PFSK-1 (cell line): ENCODE data around the gene C10orf143.

Experiments
- POLR2AphosphoS5 ChIP-seq: IDR thresholded peaks from 2 replicates; pipeline ENCODE4 v1.6.1; 2012; ENCODE audit warnings: low read depth, mild to moderate bottlenecking, control low read depth, low read length, moderate library complexity
- SIN3A ChIP-seq: IDR thresholded peaks from 2 replicates; pipeline ENCODE4 v1.6.1; 2012; ENCODE audit warnings: mild to moderate bottlenecking, low read length, moderate library complexity, borderline replicate concordance; ENCODE audit not compliant: insufficient read depth
- TAF1 ChIP-seq: IDR thresholded peaks from 2 replicates; pipeline ENCODE4 v1.6.1; 2012; ENCODE audit warnings: low read length, control low read depth, borderline replicate concordance; ENCODE audit not compliant: insufficient read depth
- TF ChIP-seq, protein P1 (sequence below), 2 experiments: IDR thresholded peaks; 2 replicates each; pipeline versions ENCODE4 v1.6.1 to v1.8.0; 2011 to 2012; ENCODE audit warnings: low read depth in 2 of 2, low read length in 2 of 2, control low read depth in 1 of 2, inconsistent platforms in 1 of 2, mild to moderate bottlenecking in 1 of 2, moderate library complexity in 1 of 2; ENCODE audit not compliant: insufficient read depth in 1 of 2

DNA sequence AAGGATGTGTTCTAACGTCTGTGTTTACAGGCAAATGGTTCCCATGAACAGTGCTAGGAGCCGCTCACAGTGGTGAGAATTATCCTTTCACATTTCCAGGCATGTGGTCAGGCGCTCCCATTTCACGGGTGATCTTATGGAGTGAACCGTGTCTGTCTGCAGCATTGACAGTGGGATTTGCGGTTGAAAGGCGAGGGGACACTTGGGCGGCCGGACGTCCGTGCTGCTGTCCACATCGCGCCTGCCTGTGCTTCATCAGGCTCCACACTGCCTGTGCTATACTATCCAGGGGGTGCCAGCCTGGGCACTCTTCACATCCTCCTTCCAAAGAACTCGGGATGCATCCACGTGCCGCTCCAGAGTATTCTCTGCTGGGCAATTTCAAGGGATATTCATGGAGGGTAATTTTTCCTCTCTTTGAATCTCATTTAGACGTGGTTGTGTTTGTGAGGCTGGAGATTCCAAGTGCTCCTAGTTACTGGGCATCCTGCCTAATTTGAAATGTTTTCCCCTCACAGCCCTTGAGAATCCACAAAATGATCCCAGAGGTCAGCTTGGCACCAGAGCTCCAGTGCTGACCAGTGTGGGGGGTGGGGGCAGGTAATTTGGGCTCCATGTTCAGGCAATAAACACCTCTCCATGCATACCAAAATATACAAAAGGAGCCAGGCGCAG lies 84.7 kb downstream of the C10orf143 start:
- no peak for TF ChIP-seq TAF1
- TF ChIP-seq SIN3A = no peak
- TF ChIP-seq POLR2AphosphoS5 = no peak
- TF ChIP-seq, protein P1, sequence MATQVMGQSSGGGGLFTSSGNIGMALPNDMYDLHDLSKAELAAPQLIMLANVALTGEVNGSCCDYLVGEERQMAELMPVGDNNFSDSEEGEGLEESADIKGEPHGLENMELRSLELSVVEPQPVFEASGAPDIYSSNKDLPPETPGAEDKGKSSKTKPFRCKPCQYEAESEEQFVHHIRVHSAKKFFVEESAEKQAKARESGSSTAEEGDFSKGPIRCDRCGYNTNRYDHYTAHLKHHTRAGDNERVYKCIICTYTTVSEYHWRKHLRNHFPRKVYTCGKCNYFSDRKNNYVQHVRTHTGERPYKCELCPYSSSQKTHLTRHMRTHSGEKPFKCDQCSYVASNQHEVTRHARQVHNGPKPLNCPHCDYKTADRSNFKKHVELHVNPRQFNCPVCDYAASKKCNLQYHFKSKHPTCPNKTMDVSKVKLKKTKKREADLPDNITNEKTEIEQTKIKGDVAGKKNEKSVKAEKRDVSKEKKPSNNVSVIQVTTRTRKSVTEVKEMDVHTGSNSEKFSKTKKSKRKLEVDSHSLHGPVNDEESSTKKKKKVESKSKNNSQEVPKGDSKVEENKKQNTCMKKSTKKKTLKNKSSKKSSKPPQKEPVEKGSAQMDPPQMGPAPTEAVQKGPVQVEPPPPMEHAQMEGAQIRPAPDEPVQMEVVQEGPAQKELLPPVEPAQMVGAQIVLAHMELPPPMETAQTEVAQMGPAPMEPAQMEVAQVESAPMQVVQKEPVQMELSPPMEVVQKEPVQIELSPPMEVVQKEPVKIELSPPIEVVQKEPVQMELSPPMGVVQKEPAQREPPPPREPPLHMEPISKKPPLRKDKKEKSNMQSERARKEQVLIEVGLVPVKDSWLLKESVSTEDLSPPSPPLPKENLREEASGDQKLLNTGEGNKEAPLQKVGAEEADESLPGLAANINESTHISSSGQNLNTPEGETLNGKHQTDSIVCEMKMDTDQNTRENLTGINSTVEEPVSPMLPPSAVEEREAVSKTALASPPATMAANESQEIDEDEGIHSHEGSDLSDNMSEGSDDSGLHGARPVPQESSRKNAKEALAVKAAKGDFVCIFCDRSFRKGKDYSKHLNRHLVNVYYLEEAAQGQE (IDR thresholded peaks at IDR 0.05; ENCODE audit: insufficient read depth in 1 of 2, low read depth in 2 of 2, low read length in 2 of 2) = no peak
